ENCODE results near the gene APOLD1.

Gene APOLD1

GRCh38 chr12:12837025-12837812, 51.8 kb downstream of the APOLD1 start:
- TF ChIP-seq TAF1 (IDR thresholded peaks at IDR 0.05; ENCODE audit: borderline replicate concordance, insufficient read depth, low read length), result no peak
- TF ChIP-seq REST (IDR thresholded peaks at IDR 0.05; ENCODE audit: insufficient read depth in 1 of 2, low read depth in 2 of 2, low read length in 2 of 2), result no peak
- no peak for TF ChIP-seq SIN3A (IDR thresholded peaks at IDR 0.05; ENCODE audit: borderline replicate concordance, insufficient read depth, low read length)

DNA sequence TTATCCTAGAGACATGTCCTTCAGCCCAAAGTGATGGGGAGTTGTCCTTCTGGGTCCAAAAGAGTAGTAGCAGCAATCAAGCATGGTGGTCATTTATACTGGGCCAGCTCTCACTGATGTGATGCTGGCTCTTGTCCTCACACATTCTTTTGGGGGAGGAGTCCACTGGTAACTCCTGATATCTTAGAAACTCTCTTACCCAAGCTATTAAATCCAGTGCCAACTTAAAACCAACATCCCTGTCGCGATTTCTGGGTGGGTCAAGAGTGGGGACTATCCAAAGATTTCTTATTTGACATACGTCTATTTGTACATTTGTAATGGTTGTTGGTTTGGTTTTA, 52.3 kb downstream of the APOLD1 start:
- no peak for TF ChIP-seq SIN3A (IDR thresholded peaks at IDR 0.05; ENCODE audit: borderline replicate concordance, insufficient read depth, low read length)
- no peak for TF ChIP-seq REST (IDR thresholded peaks at IDR 0.05; ENCODE audit: insufficient read depth in 1 of 2, low read depth in 2 of 2, low read length in 2 of 2)
- no peak for TF ChIP-seq TAF1 (IDR thresholded peaks at IDR 0.05; ENCODE audit: borderline replicate concordance, insufficient read depth, low read length)
- no peak for TF ChIP-seq FOXP2 (optimal IDR thresholded peaks at IDR 0.05; ENCODE audit: borderline replicate concordance, extremely low read depth, extremely low read length, insufficient read depth)
- TF ChIP-seq POLR2AphosphoS5 (IDR thresholded peaks at IDR 0.05; ENCODE audit: low read depth, low read length), result no peak

- TF ChIP-seq TAF1 (IDR thresholded peaks at IDR 0.05; ENCODE audit: borderline replicate concordance, insufficient read depth, low read length), result no peak
- no peak for TF ChIP-seq POLR2AphosphoS5 (IDR thresholded peaks at IDR 0.05; ENCODE audit: low read depth, low read length)
- no peak for TF ChIP-seq FOXP2 (optimal IDR thresholded peaks at IDR 0.05; ENCODE audit: borderline replicate concordance, extremely low read depth, extremely low read length, insufficient read depth)
- no peak for TF ChIP-seq SIN3A (IDR thresholded peaks at IDR 0.05; ENCODE audit: borderline replicate concordance, insufficient read depth, low read length)
- no peak for TF ChIP-seq REST (IDR thresholded peaks at IDR 0.05; ENCODE audit: insufficient read depth in 1 of 2, low read depth in 2 of 2, low read length in 2 of 2)
These were observed 53.5 kb downstream of the APOLD1 start for GRCh38 chr12:12839003-12839395.

GRCh38 chr12:12839873-12840579, 54.6 kb downstream of the APOLD1 start:
- TF ChIP-seq FOXP2 (optimal IDR thresholded peaks at IDR 0.05; ENCODE audit: borderline replicate concordance, extremely low read depth, extremely low read length, insufficient read depth) (no peak), POLR2AphosphoS5 (IDR thresholded peaks at IDR 0.05; ENCODE audit: low read depth, low read length) (no peak), REST (IDR thresholded peaks at IDR 0.05; ENCODE audit: insufficient read depth in 1 of 2, low read depth in 2 of 2, low read length in 2 of 2) (no peak), TAF1 (IDR thresholded peaks at IDR 0.05; ENCODE audit: borderline replicate concordance, insufficient read depth, low read length) (no peak), SIN3A (IDR thresholded peaks at IDR 0.05; ENCODE audit: borderline replicate concordance, insufficient read depth, low read length) (no peak)
